ENCODE results near the gene UQCRFS1.
"Not testable (repeated sequence)": the region's sequence is repeated elsewhere in the genome, so short reads cannot be mapped to it uniquely, and the experiment has no call there.

Gene UQCRFS1

DNA sequence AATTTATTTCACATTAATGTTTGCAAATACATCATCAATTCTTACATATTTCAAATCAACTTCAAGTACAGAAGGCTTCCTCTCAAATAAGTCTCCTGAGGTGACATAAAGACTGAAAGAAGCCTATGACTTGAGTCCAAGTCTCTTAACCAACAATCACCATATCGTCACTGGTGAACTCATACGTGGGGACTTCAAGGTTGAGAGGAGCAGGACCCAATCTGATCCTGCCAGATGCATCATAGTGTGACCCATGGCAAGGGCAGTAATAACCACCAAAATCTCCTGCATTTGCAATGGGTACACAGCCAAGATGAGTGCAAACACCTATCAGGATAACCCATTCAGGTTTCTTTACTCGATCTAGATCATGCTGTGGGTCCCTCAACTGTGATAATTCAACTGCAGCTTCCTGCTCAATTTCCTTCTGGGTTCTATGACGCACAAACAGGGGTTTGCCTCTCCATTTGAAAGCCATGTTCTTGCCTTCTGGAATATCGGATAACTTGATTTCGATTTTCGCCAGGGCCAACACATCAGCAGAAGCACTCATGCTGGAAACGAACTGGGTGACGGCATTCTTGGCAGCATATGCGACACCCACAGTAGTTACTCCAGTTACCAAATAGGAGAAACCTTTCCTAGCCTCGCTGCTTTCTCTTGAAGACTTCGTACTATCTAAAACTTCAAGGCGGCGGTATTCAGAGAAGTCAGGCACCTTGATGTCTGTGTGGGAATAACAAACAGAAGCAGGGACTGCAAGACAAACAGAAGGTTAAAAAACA lies 5.4 kb downstream of the UQCRFS1 start:
- H3K4me3 Mint-ChIP-seq; intact Hi-C loops (cut with micrococcal nuclease); H3K27ac Mint-ChIP-seq; H3K27me3 Mint-ChIP-seq; H3K9me3 Mint-ChIP-seq: not testable (repeated sequence)
- Mint-ChIP-seq H3K36me3 (ENCODE audit: low read depth) (peaks cover 55% of the 10 kb centered on the region), H3K4me1 (ENCODE audit: low read depth) (peaks cover 33% of the 10 kb centered on the region)

DNA sequence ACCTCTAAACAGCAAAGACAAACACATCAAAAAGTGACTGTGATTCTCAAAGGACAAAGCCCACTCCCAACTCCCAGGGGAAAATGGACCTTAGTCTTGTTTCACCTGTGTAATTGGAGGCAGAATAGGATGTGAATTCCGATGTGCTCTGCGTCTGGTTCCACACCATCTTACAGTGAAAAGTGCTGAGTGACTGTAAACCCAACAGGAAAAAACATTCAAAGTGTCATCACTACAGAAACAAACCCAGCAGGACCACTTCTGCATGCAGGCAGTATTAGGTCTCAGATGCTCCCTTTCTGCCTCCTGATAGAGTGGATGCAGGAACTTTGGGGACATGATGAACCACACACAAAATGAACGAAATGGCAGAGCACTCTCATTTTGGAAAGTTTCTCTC lies 6.5 kb downstream of the UQCRFS1 start:
- peaks cover 44% of the 10 kb centered on the region for H3K36me3 Mint-ChIP-seq (ENCODE audit: low read depth)
- H3K9me3 Mint-ChIP-seq, result peaks cover 7% of the 10 kb centered on the region
- intact Hi-C loops (cut with micrococcal nuclease), result no loop called here

DNA sequence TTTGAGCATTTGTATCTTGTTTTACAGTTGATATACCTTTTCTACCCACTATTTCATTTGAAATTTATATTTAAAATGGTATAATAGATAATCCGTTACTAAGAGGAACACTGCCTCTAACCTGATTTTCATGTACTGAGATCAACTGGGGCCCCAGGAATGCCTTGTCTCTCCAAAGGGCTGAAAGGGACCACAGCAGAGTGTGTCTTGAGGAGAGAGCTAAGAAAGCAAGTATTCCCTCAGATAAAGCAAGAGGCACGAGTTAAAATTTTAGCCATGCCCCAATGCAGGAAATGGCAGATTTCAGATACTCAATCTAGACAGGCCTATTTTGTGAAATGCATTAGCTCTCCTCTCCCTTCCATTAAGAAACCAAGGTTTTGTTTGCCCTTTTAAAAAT lies 10.7 kb downstream of the UQCRFS1 start:
- Mint-ChIP-seq H3K9me3 (peaks cover 16% of the 10 kb centered on the region), H3K27me3 (no peaks in the 10 kb centered on the region), H3K27ac (no peak overlapping the region), H3K4me3 (no peak overlapping the region), H3K4me1 (ENCODE audit: low read depth) (no peaks in the 10 kb centered on the region), H3K36me3 (ENCODE audit: low read depth) (peaks cover 27% of the 10 kb centered on the region)
- intact Hi-C loops (cut with micrococcal nuclease), result no loop called here

More for the DNA sequence above, 6.5 kb downstream of the UQCRFS1 start:
- H3K27me3 Mint-ChIP-seq, result no peaks in the 10 kb centered on the region
- H3K4me1 Mint-ChIP-seq (ENCODE audit: low read depth), result peaks cover 23% of the 10 kb centered on the region
- no peak overlapping the region for H3K27ac Mint-ChIP-seq
- no peak overlapping the region for H3K4me3 Mint-ChIP-seq

DNA sequence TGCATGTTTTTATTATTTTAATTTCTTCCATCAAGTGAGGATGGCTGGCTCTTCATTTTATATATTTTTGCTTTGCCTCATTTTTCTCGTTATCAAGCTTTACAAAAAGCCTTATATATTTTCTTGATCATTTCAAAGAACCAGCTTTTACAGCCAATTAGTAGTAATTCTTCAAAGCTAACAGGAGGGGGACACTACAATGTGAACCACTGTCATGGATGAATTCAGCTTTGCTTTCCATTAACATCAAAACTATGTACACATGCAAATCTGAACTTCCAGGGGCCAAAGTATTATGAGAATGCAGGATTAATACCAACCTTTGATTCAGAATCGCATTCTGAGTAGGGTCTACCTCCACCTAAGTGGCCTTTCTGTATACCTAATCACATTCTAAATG lies 11.1 kb downstream of the UQCRFS1 start:
- intact Hi-C loops (cut with micrococcal nuclease), result no loop called here

DNA sequence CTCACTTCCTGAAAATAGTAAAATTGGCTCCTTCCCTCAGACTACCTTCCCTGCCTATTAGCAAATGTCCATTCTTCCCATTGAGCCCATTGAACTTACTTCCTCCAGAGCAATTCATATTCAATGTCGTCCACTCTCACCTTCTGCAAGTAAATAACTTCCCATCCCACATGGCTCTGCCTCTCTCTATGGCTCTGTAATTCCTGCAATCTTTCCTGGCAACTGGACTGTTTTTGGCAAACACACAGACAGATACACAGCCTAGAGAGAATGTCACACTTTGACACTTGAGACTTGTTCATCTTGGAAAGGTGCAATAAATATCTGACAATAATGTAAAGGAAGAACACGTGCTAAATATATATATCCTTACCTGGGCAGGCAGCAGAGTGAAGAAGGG lies 18.3 kb downstream of the UQCRFS1 start:
- peaks cover 16% of the 10 kb centered on the region for H3K9me3 Mint-ChIP-seq
- no peak overlapping the region for H3K27ac Mint-ChIP-seq
- intact Hi-C loops (cut with micrococcal nuclease), result no loop called here

More for the DNA sequence above, 11.1 kb downstream of the UQCRFS1 start:
- peaks cover 23% of the 10 kb centered on the region for H3K36me3 Mint-ChIP-seq (ENCODE audit: low read depth)
- peaks cover 16% of the 10 kb centered on the region for H3K9me3 Mint-ChIP-seq
- no peaks in the 10 kb centered on the region for H3K4me1 Mint-ChIP-seq (ENCODE audit: low read depth)
- no peak overlapping the region for H3K4me3 Mint-ChIP-seq
- H3K27me3 Mint-ChIP-seq, result no peaks in the 10 kb centered on the region
- no peak overlapping the region for H3K27ac Mint-ChIP-seq

DNA sequence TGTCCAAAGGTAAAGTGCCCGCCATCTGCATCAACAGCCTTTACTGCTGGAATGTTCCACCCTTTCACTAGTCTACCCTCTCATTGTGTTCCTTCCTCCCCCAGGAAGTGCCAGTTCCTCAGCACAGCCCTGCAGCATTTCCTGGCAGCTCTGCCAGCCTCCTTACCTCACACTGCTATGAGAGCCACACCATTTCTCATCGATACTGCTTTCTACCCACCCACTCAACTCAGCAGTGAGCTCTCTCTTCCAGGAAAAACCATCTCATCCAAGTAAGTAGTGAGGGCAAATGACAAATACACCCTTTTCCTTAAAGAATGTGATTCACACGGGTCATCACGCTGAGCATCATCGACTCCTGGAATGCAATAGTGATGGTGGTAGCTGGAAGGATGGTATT lies 19.8 kb downstream of the UQCRFS1 start:
- intact Hi-C loops (cut with micrococcal nuclease), result no loop called here
- Mint-ChIP-seq H3K27me3 (peaks cover 2% of the 10 kb centered on the region), H3K9me3 (peaks cover 8% of the 10 kb centered on the region), H3K27ac (no peak overlapping the region), H3K4me1 (ENCODE audit: low read depth) (peaks cover 7% of the 10 kb centered on the region), H3K4me3 (no peak overlapping the region), H3K36me3 (ENCODE audit: low read depth) (no peaks in the 10 kb centered on the region)

More for the DNA sequence above, 18.3 kb downstream of the UQCRFS1 start:
- Mint-ChIP-seq H3K36me3 (ENCODE audit: low read depth) (no peaks in the 10 kb centered on the region), H3K4me3 (no peak overlapping the region), H3K27me3 (peaks cover 2% of the 10 kb centered on the region), H3K4me1 (ENCODE audit: low read depth) (peaks cover 7% of the 10 kb centered on the region)

DNA sequence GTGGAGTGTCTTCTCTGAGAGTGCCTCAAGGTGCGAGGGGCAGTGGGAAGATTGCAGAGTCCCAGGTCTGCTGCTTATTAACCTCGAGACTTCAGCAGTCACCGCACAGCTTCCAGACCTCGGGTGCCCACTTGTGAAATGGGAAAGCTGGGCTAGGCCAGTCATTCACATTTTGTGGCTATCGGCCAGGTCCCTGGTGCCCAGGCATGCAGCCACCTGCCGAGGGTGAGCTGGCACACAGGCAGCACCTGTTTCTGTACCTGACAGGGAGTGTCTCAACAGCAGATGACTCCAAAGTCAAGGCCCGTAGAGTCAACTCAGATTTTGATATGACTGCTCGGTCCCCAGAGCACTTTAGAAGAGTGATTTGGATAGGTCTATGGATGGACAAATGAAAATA lies 21.9 kb downstream of the UQCRFS1 start:
- H3K27ac Mint-ChIP-seq, result no peak overlapping the region
- no peaks in the 10 kb centered on the region for H3K36me3 Mint-ChIP-seq (ENCODE audit: low read depth)
- H3K9me3 Mint-ChIP-seq, result no peaks in the 10 kb centered on the region
- H3K4me3 Mint-ChIP-seq, result no peak overlapping the region
- H3K27me3 Mint-ChIP-seq, result peaks cover 4% of the 10 kb centered on the region
- H3K4me1 Mint-ChIP-seq (ENCODE audit: low read depth), result peaks cover 7% of the 10 kb centered on the region
- intact Hi-C loops (cut with micrococcal nuclease), result no loop called here

DNA sequence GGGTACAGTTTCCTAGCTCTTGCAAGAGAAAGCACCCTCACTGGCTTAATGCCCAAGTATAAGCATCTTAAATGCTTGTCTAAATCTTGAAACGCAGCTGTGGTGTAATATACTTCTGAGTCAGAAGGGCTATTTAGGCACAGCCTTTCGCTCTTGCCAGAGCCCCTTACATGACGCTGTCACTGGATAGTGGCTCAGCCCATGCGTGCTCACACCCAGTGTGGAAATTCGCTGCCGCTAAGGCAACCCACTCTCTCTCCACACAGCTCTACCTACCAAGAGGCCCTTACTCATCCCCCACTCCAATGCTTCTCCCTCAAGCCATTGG lies 24.0 kb downstream of the UQCRFS1 start:
- no peaks in the 10 kb centered on the region for H3K36me3 Mint-ChIP-seq (ENCODE audit: low read depth)
- peaks cover 4% of the 10 kb centered on the region for H3K27me3 Mint-ChIP-seq
- intact Hi-C loops (cut with micrococcal nuclease), result no loop called here
- no peaks in the 10 kb centered on the region for H3K9me3 Mint-ChIP-seq
- H3K4me3 Mint-ChIP-seq, result no peak overlapping the region
- no peak overlapping the region for H3K27ac Mint-ChIP-seq
- H3K4me1 Mint-ChIP-seq (ENCODE audit: low read depth), result peaks cover 7% of the 10 kb centered on the region

DNA sequence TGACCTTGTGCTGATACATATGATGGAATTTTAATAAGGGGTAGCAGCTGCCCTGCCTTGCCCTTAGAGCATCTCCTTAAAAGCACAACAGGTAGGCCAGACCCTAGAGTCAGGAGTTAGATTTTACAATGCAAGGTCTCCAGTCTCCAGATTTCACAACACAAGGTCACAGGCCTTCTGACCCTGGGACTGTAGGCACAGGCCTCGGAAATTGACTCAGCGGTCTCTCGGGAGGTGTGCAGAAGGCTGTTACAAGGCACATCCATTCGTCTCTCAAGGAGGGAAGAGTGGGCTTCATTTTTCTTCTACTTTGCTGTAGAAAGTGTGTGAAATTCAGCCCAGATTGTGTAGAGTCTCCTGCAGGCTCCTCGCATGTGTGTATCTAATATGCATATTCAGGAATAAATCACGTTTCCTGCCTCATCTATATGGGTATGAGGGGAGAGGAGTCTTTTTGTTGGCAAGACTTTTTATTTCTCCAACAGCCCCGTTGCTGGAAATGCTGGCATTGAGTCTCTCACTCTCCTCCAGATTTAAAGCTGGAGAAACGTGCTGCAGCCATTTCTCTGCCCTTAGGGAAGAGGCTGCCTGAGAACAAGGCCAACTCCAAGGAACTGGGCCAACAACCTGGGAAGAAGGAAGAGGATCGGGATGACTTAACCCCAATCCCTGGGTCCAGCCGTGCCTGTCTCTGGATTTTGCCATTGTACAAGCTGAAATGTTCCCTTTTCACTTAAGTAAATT lies 24.5 kb downstream of the UQCRFS1 start:
- peaks cover 7% of the 10 kb centered on the region for H3K4me1 Mint-ChIP-seq (ENCODE audit: low read depth)

DNA sequence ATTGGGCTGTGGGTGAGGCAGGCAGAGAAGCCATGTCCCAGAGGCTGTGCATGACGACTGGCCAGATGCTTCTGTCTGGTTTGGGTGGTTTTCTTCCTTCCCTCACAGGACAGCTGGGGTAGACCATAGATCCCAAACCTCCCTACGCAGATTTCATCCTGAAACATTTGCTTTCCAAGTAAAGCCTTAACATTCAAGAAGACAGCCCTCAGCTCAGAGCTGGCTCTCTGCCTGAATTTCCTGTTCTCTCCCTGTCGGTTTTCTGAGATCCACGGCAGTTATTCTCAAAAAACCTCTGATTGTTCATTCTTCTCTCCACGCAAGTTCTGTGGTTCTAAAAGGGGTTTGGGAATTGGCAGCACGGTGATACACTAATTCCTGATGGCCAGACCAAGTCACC lies 25.3 kb downstream of the UQCRFS1 start:
- peaks cover 2% of the 10 kb centered on the region for H3K27me3 Mint-ChIP-seq
- H3K36me3 Mint-ChIP-seq (ENCODE audit: low read depth), result no peaks in the 10 kb centered on the region
- H3K4me1 Mint-ChIP-seq (ENCODE audit: low read depth), result no peaks in the 10 kb centered on the region
- no peak overlapping the region for H3K27ac Mint-ChIP-seq
- no peak overlapping the region for H3K4me3 Mint-ChIP-seq
- intact Hi-C loops (cut with micrococcal nuclease), result no loop called here
- no peaks in the 10 kb centered on the region for H3K9me3 Mint-ChIP-seq

More for the DNA sequence above, 24.5 kb downstream of the UQCRFS1 start:
- intact Hi-C loops (cut with micrococcal nuclease), result no loop called here
- Mint-ChIP-seq H3K27ac (no peak overlapping the region), H3K27me3 (peaks cover 4% of the 10 kb centered on the region), H3K9me3 (no peaks in the 10 kb centered on the region), H3K4me3 (no peak overlapping the region), H3K36me3 (ENCODE audit: low read depth) (no peaks in the 10 kb centered on the region)

DNA sequence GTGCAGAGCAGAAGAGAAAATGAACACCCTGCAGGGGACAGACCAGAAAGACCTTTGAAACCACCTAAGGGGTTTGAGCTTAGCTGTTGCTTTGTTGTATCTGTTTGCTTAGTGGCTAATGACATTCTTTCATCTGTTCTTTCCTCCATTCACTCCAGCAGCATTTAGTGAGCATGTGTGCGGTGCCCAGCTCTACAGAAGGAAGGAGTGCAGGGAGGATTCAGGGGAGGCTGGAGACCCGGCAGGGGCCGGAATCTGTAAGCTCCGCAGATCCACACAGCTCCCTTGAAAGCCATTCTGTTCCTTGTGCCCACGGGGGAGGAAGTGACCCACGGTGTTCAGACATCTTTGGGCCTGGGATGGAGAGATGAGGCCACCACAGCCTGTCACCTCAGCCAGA lies 27.5 kb downstream of the UQCRFS1 start:
- intact Hi-C loops (cut with micrococcal nuclease), result no loop called here
- Mint-ChIP-seq H3K4me1 (ENCODE audit: low read depth) (no peaks in the 10 kb centered on the region), H3K4me3 (no peak overlapping the region), H3K27ac (no peak overlapping the region), H3K36me3 (ENCODE audit: low read depth) (no peaks in the 10 kb centered on the region), H3K27me3 (peaks cover 2% of the 10 kb centered on the region), H3K9me3 (no peaks in the 10 kb centered on the region)

DNA sequence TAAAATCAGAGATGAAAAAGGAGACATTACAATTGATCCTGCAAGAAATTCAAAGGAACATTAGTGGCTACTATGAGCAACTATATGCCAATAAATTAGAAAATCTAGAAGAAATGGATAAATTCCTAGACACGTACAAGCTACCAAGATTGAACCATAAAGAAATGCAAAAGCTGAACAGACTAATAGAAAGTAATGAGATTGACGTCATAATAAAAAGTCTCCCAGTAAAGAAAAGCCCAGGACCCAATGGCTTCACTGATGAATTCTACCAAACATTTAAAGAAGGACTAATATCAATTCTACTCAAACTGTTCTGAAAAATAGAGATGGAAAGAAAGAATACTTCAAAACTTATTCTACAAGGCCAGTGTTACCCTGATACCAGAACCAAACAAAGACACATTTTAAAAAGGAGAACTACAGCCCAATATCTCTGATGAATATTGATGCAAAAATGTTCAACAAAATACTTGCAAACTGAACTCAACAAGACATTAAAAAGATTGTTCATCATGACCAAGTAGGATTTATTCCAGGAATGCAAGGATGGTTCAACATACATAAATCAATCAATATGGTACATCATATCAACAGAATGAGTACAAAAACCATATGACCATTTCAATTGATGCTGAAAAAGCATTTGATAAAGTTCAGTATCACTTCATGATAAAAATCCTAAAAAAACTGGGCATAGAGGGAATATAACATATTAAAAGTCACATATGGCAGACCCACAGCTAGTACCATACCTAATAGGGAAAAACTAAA lies 35.8 kb downstream of the UQCRFS1 start:
- Mint-ChIP-seq H3K9me3 (peaks cover 53% of the 10 kb centered on the region), H3K27me3 (no peaks in the 10 kb centered on the region)

DNA sequence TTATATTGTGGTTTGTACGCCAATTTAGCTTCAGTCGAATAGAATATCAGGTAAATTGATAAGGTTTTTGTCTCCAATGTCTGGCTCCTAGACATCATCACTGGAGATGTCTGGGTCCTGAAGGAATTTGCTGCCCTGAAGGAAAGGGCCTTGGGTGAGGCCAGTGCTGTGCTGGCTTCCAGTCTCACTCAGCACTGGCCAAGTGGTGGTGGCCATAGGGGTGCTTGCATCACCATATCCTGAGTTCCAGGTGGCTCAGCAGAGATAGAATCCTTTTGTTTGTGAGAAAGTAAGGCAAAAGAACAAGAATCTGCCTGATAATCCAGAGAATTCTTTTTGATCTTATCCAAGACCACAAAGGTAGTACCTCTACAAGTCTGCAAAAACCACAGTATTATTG lies 39.1 kb downstream of the UQCRFS1 start:
- Mint-ChIP-seq H3K9me3 (peaks cover 66% of the 10 kb centered on the region), H3K36me3 (ENCODE audit: low read depth) (no peaks in the 10 kb centered on the region), H3K27me3 (no peaks in the 10 kb centered on the region), H3K4me1 (ENCODE audit: low read depth) (no peaks in the 10 kb centered on the region), H3K27ac (no peak overlapping the region), H3K4me3 (no peak overlapping the region)
- intact Hi-C loops (cut with micrococcal nuclease), result no loop called here

More for the DNA sequence above, 35.8 kb downstream of the UQCRFS1 start:
- Mint-ChIP-seq H3K4me1 (ENCODE audit: low read depth) (no peaks in the 10 kb centered on the region), H3K4me3 (no peak overlapping the region), H3K27ac (no peak overlapping the region), H3K36me3 (ENCODE audit: low read depth) (no peaks in the 10 kb centered on the region)
- intact Hi-C loops (cut with micrococcal nuclease), result no loop called here

DNA sequence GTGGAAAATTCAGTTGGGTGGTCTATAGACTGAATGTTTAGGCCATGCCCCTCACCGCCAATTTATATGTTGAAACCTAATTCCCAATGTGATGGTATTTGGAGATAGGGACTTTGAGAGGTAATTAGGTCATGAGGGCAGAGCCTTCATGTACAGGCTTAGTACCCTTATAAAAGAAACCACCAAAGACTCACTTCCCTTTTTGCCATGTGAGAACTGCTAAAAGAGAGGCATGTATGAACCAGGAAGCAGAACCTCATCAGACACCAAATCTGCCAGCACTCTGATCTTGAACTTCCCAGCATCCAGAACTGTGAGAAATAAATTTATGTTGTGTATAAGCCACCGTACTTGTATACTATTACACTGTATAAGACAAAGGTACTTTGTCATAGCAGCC lies 40.6 kb downstream of the UQCRFS1 start:
- Mint-ChIP-seq H3K4me3 (no peak overlapping the region), H3K27me3 (no peaks in the 10 kb centered on the region), H3K27ac (no peak overlapping the region), H3K36me3 (ENCODE audit: low read depth) (no peaks in the 10 kb centered on the region), H3K4me1 (ENCODE audit: low read depth) (no peaks in the 10 kb centered on the region), H3K9me3 (peaks cover 64% of the 10 kb centered on the region)
- intact Hi-C loops (cut with micrococcal nuclease), result no loop called here

Data from dendritic cell treated with granulocyte-macrophage colony-stimulating factor and Interleukin-4, amounts not matched to agents 40 ng/mL and 50 ng/mL, for 4 days (primary cell).